Skeletal muscle satellite cell (primary cell): ENCODE measurements around the gene CAMTA1.

Experiments
- H3K27me3 ChIP-seq: 2 replicates; pipeline ENCODE4 v1.7.0; 2013; ENCODE audit warnings: low read length; ENCODE audit not compliant: control insufficient read depth, insufficient read depth
- H3K36me3 ChIP-seq: 2 replicates; pipeline ENCODE4 v1.7.0; 2013; ENCODE audit warnings: mild to moderate bottlenecking, control low read depth, low read length; ENCODE audit not compliant: insufficient read depth
- H3K4me1 ChIP-seq: 2 replicates; pipeline ENCODE4 v1.7.0; 2013; ENCODE audit warnings: low read length; ENCODE audit not compliant: control insufficient read depth, insufficient read depth
- H3K4me2 ChIP-seq: 2 replicates; pipeline ENCODE4 v1.7.0; 2013; ENCODE audit warnings: mild to moderate bottlenecking, low read length
- H3K4me3 ChIP-seq: 2 replicates; pipeline ENCODE4 v1.7.0; 2013; ENCODE audit warnings: low read length
- H3K9ac ChIP-seq: 2 replicates; pipeline ENCODE4 v1.7.0; 2013; ENCODE audit warnings: mild to moderate bottlenecking, low read depth, low read length, moderate library complexity
- H3K9me3 ChIP-seq: replicated peaks from 2 replicates; pipeline ENCODE4 v1.7.0; 2013; ENCODE audit warnings: mild to moderate bottlenecking, control low read depth, low read length

Gene CAMTA1

DNA sequence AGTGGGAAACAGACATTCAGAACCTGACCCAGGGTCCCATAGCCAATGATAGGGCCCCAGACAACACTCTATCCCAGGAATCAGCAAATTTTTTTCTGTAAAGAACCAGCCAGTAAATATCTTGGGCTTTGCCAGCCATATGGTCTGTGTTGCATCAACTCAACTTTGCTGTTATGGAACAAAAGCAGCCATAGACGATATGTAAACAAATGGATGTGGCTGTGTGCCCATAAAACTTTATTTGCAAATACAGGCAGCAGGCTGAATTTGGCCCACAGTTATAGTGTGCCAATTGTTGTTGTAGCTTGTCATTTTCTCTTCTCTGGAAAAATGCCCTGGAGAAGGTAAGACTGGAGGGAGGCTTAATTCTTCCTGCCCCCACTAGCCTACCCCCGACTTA lies 554.7 kb downstream of the CAMTA1 start:
- Histone ChIP-seq H3K4me2 (no peak overlapping the region), H3K27me3 (no peaks in the 10 kb centered on the region), H3K4me1 (peaks cover 10% of the 10 kb centered on the region), H3K9me3 (no peaks in the 10 kb centered on the region), H3K36me3 (no peaks in the 10 kb centered on the region), H3K9ac (no peak overlapping the region), H3K4me3 (no peak overlapping the region)

DNA sequence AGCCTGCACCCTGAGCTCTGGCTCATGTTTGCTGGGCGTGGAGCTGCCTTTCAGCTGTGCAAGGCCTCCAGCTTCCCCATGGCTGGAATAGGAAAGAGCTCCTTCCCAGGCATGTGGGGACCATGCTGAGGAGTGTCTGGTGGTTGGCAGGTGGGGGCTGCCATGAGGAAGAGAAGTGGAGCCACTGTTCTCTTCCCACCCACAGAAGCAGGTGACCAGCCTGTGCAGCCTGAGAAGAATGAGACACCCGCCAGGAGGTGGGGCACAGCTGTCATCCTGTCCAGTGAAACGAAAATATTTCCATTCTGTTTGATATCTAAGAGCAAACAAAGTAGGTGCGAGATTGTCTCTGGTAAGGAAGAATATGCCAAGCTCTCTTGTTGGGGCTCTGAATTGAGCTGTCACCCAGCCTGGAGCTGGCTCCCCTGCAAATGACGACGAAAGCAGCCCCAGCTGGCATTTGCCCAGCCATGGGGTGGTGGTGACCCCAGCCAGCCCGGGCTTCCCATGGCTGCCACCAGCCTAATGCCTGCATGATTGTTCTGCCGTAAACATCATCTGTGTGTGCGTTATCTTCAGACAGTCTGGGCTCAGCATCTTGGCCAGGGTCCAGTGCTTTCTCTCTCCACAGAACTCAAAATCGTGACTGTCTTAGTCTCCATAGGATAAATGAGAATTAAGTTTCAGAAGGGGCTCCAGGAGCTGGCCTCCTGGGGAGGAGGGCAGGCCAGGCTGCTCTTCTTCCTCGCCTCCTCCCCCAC lies 556.1 kb downstream of the CAMTA1 start:
- Histone ChIP-seq H3K9me3 (no peaks in the 10 kb centered on the region), H3K9ac (no peak overlapping the region), H3K4me2 (no peak overlapping the region), H3K4me3 (no peak overlapping the region), H3K36me3 (no peaks in the 10 kb centered on the region), H3K4me1 (peaks cover 4% of the 10 kb centered on the region), H3K27me3 (no peaks in the 10 kb centered on the region)

DNA sequence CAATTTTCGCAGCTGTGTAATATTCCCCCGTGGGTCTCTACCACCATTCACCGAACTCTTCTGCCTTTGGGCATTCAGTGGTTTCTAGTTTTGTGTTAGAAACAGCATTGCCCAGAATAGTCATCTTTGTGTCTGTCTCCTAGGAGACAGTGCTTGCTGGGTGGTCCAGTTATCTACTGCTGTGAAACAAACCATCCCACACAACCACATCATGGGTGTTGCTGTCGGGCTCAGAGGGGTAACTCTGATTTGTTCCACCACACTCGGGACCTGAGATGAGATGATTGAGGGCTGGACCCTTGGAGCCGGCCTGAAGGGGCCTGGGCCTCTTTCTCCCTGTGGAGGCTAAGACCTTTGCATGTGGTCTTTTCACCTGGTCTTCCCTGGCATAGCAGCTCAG lies 558.6 kb downstream of the CAMTA1 start:
- no peaks in the 10 kb centered on the region for H3K27me3 ChIP-seq
- peaks cover 4% of the 10 kb centered on the region for H3K4me1 ChIP-seq
- no peaks in the 10 kb centered on the region for H3K36me3 ChIP-seq
- H3K4me2 ChIP-seq, result no peak overlapping the region
- no peak overlapping the region for H3K4me3 ChIP-seq
- H3K9ac ChIP-seq, result no peak overlapping the region
- H3K9me3 ChIP-seq, result no peaks in the 10 kb centered on the region

DNA sequence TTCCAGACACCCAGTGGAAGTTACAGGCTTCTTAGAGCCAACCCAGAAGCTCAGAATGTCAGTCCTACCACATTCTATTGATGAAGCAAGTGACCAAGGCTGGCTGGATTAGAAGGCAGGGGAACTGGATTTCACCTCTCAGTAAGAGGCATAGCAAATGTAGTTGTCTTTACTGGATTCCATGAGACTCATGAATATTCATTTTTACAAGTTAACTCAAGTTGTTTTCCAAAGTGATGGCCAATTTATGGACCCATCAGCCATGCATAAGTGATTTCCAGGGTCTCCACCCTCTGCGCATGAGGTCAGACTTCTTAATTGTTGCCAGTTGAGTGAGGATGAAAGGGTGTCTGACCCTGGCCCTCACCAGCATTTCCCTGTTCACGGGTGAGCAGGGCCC lies 559.0 kb downstream of the CAMTA1 start:
- H3K36me3 ChIP-seq, result no peaks in the 10 kb centered on the region
- no peaks in the 10 kb centered on the region for H3K27me3 ChIP-seq
- peaks cover 4% of the 10 kb centered on the region for H3K4me1 ChIP-seq
- no peak overlapping the region for H3K4me2 ChIP-seq
- no peaks in the 10 kb centered on the region for H3K9me3 ChIP-seq
- no peak overlapping the region for H3K4me3 ChIP-seq
- no peak overlapping the region for H3K9ac ChIP-seq

DNA sequence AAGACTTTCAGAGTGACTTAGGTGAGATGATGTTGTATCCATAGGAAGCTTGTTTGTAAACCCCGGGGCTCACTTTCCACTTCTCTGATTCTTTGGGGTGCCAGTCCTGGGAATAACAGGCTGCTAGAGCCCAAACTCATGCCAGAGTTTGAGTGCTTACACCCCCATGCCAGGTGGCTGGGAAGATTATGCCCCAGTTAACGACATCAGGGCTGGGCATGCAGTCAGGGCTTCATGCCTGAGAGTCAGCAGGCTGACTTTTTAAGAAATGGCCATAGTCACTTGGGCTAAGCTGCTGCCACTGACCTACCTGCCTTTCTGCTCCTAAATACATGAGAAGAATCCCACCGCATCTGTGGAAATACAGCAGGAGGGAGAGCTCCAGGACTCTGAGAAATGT lies 560.3 kb downstream of the CAMTA1 start:
- Histone ChIP-seq H3K4me2 (no peak overlapping the region), H3K9ac (no peak overlapping the region), H3K4me3 (no peak overlapping the region), H3K9me3 (no peaks in the 10 kb centered on the region), H3K36me3 (no peaks in the 10 kb centered on the region), H3K4me1 (peaks cover 4% of the 10 kb centered on the region), H3K27me3 (no peaks in the 10 kb centered on the region)

DNA sequence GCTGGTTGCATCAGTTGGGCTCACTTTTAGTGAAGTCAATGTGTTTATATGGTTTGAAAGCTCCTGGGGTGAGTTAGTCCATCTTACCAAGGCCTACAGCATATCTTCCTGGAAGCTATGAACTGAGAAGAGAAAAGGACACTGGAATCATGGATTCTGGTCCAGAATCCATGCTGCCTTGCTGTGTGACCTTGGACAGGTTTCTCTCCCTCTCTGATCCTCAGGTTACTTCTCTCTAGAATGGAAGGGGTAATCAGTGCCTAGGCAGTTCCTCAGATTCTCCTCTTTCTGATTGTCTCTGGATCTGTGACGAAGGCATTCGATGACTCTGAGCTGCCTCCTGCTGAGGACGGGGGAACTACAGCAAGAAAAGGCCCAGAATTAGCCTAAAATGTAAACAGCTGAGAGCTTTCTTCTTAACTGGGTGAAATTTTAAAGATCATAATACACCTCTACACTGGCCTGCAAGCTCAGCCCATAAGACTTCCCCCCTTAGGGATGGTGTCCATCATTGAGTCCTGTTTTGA lies 560.9 kb downstream of the CAMTA1 start:
- no peaks in the 10 kb centered on the region for H3K36me3 ChIP-seq
- H3K4me3 ChIP-seq, result no peak overlapping the region
- peaks cover 4% of the 10 kb centered on the region for H3K4me1 ChIP-seq
- no peak overlapping the region for H3K9ac ChIP-seq
- H3K27me3 ChIP-seq, result no peaks in the 10 kb centered on the region
- no peak overlapping the region for H3K4me2 ChIP-seq
- no peaks in the 10 kb centered on the region for H3K9me3 ChIP-seq

DNA sequence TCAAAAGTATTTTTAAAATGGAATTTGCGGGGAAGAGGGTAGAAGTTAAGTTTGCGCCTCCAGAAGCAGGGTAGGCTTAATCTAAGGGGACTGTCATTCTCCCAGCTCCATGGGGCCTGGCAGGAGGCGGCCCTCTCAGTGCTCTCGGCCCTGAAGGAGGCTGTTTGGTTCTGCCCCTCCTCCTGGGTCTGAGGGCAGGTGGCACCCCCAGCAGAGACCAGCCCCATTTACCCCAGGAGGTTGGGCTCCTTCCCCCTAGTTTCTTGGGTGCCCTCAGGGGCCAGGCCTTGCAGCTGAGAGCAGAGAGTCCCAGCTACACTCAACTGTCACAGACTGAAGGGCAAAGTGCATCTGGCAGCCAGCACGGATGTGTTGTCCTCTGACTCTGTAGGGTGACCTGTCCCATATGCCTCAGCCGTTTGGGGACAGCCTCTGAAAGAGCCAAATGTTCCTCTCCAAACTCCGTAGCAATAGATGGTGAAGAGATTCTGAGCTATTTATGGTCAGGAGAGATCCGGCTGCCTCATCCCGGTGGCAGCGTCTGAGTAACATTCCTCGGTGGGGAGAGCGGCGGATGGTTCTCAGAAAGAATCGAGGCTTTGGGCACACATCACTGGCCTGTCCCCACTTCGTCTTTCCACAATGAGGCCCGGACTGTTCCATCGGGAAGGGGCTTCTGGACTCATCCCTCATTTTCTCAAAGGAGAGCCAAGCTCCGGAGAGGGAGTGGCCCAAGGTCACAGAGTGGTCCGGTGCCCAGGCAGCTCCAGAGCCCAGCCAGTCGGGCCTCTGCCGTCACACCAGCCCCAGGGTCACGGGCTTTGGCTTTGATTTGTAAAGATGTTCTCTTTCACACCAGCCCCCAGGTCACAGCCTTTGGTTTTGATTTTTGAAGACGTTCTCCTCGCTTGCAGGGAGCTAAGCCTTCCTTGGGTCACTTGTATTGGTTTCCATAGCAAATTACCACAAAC lies 561.6 kb downstream of the CAMTA1 start:
- Histone ChIP-seq H3K27me3 (no peaks in the 10 kb centered on the region), H3K9ac (no peak overlapping the region), H3K9me3 (no peaks in the 10 kb centered on the region)

DNA sequence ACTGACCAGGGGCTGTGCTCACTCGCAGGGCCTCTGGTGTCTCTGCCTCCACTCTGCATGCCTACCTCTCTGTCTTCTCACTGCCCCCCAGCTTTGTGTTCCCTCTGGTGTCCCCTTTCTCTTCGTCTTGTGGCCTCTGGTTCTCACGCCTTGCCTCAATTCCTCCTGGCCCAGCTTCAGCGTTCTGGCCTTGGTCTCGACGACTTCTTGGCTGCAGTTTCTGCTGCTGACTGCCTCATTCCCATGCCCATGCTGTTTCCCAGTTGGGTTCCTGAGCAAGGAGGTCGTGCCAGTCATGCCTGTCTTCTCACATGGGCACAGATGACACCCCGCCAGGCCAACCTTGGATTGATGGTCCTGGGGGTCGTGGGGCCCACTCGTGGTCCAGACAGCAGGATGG lies 562.8 kb downstream of the CAMTA1 start:
- Histone ChIP-seq H3K9ac (no peak overlapping the region), H3K9me3 (no peaks in the 10 kb centered on the region), H3K4me3 (no peak overlapping the region), H3K36me3 (no peaks in the 10 kb centered on the region), H3K27me3 (no peaks in the 10 kb centered on the region), H3K4me2 (no peak overlapping the region), H3K4me1 (no peaks in the 10 kb centered on the region)

More for the DNA sequence above, 561.6 kb downstream of the CAMTA1 start:
- H3K4me3 ChIP-seq, result no peak overlapping the region
- H3K36me3 ChIP-seq, result no peaks in the 10 kb centered on the region
- H3K4me2 ChIP-seq, result no peak overlapping the region
- H3K4me1 ChIP-seq, result no peaks in the 10 kb centered on the region

DNA sequence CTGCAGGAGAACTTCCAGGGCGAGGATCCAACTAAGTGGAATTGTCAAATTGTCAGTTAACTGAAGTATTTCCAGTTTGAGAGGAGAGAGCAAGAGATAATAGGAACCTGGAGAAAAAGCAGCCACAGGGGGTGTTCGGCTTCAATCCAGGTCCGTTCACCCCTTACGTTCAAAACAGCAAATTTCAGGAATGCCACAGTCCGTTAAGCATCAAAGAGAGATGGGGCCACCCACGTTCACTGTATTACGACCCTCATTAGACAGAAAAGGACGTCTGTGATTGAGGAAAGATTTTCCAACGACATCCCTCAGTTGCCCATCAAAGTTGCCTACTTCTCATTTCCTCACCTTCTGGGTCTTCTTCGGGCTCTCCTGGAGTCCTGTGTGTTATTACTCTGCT lies 563.3 kb downstream of the CAMTA1 start:
- no peak overlapping the region for H3K9ac ChIP-seq
- no peaks in the 10 kb centered on the region for H3K27me3 ChIP-seq
- H3K36me3 ChIP-seq, result no peaks in the 10 kb centered on the region
- no peaks in the 10 kb centered on the region for H3K4me1 ChIP-seq
- no peaks in the 10 kb centered on the region for H3K9me3 ChIP-seq
- no peak overlapping the region for H3K4me3 ChIP-seq
- H3K4me2 ChIP-seq, result no peak overlapping the region

DNA sequence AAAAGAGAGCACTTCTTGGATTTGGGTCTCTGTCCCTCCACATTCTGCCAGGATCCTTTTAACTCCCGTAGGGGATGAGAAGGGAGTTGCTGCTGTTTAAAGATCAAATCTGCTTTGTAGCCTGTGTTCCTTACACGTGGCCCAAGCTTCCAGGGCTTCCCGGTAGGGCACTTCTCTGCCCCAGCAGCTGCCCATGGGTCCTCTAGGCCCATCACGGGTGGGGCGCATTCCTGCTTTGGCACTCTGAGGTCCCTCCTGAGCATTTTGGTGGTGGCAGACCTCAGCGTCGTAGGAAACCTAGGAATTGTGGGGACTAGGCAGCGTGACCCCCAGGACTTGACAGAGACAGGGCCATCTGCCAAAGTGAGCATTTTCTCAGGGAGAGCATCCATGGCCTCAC lies 565.5 kb downstream of the CAMTA1 start:
- H3K4me1 ChIP-seq, result no peaks in the 10 kb centered on the region
- no peaks in the 10 kb centered on the region for H3K9me3 ChIP-seq
- H3K27me3 ChIP-seq, result no peaks in the 10 kb centered on the region
- no peak overlapping the region for H3K9ac ChIP-seq
- H3K4me3 ChIP-seq, result no peak overlapping the region
- no peak overlapping the region for H3K4me2 ChIP-seq
- H3K36me3 ChIP-seq, result no peaks in the 10 kb centered on the region

DNA sequence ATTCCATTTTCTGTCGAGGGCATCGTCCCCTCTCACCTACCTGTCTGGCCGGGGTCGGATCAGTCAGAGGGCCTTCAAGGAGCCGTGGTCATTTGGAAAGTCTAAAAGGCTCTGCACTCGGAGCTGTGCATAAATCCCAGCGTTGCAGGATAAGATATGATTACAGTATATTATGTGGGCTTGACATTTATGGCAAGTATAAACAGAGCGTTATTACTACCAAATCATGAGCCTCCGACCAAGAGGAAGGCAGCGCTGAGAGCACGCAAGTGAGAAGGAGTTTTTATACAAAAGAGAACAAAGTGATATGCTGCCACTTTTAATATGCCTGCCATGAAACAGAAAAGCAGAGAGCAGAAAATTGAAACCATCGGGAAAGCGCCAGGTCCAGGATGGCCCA lies 566.4 kb downstream of the CAMTA1 start:
- H3K4me1 ChIP-seq, result no peaks in the 10 kb centered on the region
- no peak overlapping the region for H3K9ac ChIP-seq
- H3K36me3 ChIP-seq, result no peaks in the 10 kb centered on the region
- no peaks in the 10 kb centered on the region for H3K27me3 ChIP-seq
- H3K4me2 ChIP-seq, result no peak overlapping the region
- H3K4me3 ChIP-seq, result no peak overlapping the region
- H3K9me3 ChIP-seq, result no peaks in the 10 kb centered on the region
